ENCODE data around the gene MRPL12.

The MRPL12 gene

DNA sequence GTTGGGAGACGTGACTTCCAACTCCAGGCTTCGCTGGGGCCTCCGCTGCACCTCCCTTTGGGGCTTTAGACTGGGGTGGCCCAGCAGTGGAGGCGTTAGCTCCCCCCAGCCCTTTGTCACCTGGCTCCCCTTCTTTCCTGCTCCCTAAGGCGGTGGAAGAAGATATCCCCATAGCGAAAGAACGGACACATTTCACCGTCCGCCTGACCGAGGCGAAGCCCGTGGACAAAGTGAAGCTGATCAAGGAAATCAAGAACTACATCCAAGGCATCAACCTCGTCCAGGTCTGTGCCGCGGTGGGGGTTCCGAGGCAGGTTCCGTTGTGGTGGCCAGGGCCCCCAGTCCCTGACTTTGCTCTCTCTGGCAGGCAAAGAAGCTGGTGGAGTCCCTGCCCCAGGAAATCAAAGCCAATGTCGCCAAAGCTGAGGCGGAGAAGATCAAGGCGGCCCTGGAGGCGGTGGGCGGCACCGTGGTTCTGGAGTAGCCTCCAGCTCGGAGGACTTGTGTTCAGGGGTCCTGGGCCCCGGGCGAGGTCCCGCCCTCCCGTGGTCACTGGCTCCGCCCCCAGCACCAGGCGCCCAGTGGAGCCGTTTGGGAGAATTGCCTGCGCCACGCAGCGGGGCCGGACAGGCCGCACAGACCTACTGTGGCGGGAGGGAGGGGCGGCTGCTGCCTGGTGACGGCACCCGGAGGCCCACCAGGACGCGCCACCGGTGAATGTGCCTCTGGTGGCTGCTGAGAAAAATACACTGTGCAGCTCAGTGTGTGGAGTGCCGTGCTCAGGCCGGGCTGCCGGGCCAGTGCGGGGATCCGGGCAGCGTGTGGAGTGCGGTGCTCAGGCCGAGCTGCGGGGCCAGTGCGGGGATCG lies 3.8 kb downstream of the MRPL12 start:
- Mint-ChIP-seq H3K27ac (no peak overlapping the region), H3K9me3 (no peaks in the 10 kb centered on the region), H3K4me3 (no peak overlapping the region), H3K4me1 (peaks cover 6% of the 10 kb centered on the region), H3K27me3 (ENCODE audit: low read depth) (peaks cover 16% of the 10 kb centered on the region), H3K36me3 (ENCODE audit: low read depth) (peaks cover 21% of the 10 kb centered on the region)
- TF ChIP-seq, protein P1, sequence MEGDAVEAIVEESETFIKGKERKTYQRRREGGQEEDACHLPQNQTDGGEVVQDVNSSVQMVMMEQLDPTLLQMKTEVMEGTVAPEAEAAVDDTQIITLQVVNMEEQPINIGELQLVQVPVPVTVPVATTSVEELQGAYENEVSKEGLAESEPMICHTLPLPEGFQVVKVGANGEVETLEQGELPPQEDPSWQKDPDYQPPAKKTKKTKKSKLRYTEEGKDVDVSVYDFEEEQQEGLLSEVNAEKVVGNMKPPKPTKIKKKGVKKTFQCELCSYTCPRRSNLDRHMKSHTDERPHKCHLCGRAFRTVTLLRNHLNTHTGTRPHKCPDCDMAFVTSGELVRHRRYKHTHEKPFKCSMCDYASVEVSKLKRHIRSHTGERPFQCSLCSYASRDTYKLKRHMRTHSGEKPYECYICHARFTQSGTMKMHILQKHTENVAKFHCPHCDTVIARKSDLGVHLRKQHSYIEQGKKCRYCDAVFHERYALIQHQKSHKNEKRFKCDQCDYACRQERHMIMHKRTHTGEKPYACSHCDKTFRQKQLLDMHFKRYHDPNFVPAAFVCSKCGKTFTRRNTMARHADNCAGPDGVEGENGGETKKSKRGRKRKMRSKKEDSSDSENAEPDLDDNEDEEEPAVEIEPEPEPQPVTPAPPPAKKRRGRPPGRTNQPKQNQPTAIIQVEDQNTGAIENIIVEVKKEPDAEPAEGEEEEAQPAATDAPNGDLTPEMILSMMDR (IDR thresholded peaks at IDR 0.05; ENCODE audit: unreplicated experiment in 3 of 3) = no peak

GRCh38 chr17:81707725-81708646 lies 4.8 kb downstream of the MRPL12 start:
- peaks cover 16% of the 10 kb centered on the region for H3K27me3 Mint-ChIP-seq (ENCODE audit: low read depth)
- H3K36me3 Mint-ChIP-seq (ENCODE audit: low read depth) = peaks cover 21% of the 10 kb centered on the region
- H3K9me3 Mint-ChIP-seq = no peaks in the 10 kb centered on the region
- no peak overlapping the region for H3K27ac Mint-ChIP-seq
- H3K4me3 Mint-ChIP-seq = no peak overlapping the region
- TF ChIP-seq, protein P1 (IDR thresholded peaks at IDR 0.05; ENCODE audit: unreplicated experiment in 3 of 3) = no peak
- H3K4me1 Mint-ChIP-seq = peaks cover 10% of the 10 kb centered on the region

- no peaks in the 10 kb centered on the region for H3K9me3 Mint-ChIP-seq
- no peak overlapping the region for H3K27ac Mint-ChIP-seq
- peaks cover 21% of the 10 kb centered on the region for H3K36me3 Mint-ChIP-seq (ENCODE audit: low read depth)
- H3K4me3 Mint-ChIP-seq = peak overlapping the region in 2 of 3 experiments; percentile 66 to 69
- peaks cover 16% of the 10 kb centered on the region for H3K27me3 Mint-ChIP-seq (ENCODE audit: low read depth)
- H3K4me1 Mint-ChIP-seq = peaks cover 14% of the 10 kb centered on the region
- TF ChIP-seq, protein P1 (IDR thresholded peaks at IDR 0.05; ENCODE audit: unreplicated experiment in 3 of 3) = no peak
Measured at GRCh38 chr17:81708739-81709185, 5.6 kb downstream of the MRPL12 start.

GRCh38 chr17:81710514-81711308 lies 7.5 kb downstream of the MRPL12 start:
- Mint-ChIP-seq H3K36me3 (ENCODE audit: low read depth) (peaks cover 12% of the 10 kb centered on the region), H3K4me1 (peaks cover 14% of the 10 kb centered on the region), H3K27ac (peak overlapping the region in 1 of 3 experiments; percentile 35), H3K4me3 (peak overlapping the region; percentile 65 to 72 (median 69)), H3K9me3 (no peaks in the 10 kb centered on the region), H3K27me3 (ENCODE audit: low read depth) (peaks cover 16% of the 10 kb centered on the region)
- TF ChIP-seq, protein P1 (IDR thresholded peaks at IDR 0.05; ENCODE audit: unreplicated experiment in 3 of 3) = no peak

DNA sequence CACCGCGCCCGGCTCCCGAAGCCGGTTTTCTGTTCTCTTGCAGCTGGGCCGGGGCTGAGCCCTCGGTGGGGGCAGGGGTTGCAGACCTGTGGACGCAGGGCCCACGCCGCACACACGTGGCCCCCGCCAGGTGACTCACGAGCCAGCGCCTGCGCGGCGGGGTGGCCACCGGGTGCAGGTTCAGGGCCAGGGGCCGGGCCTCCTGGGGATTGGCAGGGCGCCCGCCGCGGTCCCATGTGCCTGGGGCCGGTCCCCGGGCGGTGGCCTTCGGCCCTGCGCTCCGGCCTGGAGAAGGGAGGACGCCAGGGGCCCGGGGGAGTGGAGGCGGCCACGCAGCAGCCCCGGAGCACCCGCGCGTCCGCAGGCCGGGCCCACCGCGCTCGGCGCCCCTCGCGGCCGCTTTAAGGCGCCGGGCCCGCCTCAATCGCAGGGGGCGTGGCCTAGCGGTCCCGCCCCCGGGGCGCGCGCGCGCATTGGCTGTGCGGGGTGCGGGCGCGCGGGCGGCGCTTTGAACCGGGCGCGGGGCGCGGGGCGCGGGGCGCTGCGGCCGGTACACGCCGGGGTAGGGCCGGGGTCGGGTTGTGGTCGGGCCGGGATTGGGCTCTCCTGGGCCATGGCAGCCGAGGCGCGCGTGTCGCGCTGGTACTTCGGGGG lies 8.8 kb downstream of the MRPL12 start, which contains the start of gene SLC25A10:
Gene SLC25A10, plus strand, starts transcription at position 471 of the 654 bp plus-strand sequence. Its CDS starts 143 bp downstream, at position 614.
- Mint-ChIP-seq H3K9me3 (no peaks in the 10 kb centered on the region), H3K4me1 (peaks cover 14% of the 10 kb centered on the region), H3K36me3 (ENCODE audit: low read depth) (peaks cover under 1% of the 10 kb centered on the region), H3K27ac (peak within 1 kb of the TSS in 2 of 3 experiments; percentile 39 to 63), H3K27me3 (ENCODE audit: low read depth) (peaks cover 16% of the 10 kb centered on the region), H3K4me3 (peak within 1 kb of the TSS; percentile 89 to 93 (median 89))
- TF ChIP-seq, protein P1 (IDR thresholded peaks at IDR 0.05; ENCODE audit: unreplicated experiment in 3 of 3) = no peak

All from nephron (organoid).